Measurements from ENCODE around the gene PDE3B.
"Not testable (repeated sequence)": the region's sequence is repeated elsewhere in the genome, so short reads cannot be mapped to it uniquely, and the experiment has no call there.

The PDE3B gene

GRCh38 chr11:14751975-14752407 is 108.4 kb downstream of the PDE3B start:
- no peak for DNase-seq (ENCODE audit: low read depth in 1 of 2, low spot score in 1 of 2)
- no peaks in the 10 kb centered on the region for H3K27me3 ChIP-seq (ENCODE audit: insufficient read depth, poor library complexity, severe bottlenecking)
- H3K4me3 ChIP-seq (replicated peaks; ENCODE audit: insufficient read depth, low read length): no peak overlapping the region
- H3K27ac ChIP-seq (replicated peaks): no peak overlapping the region
- TF ChIP-seq CTCF (IDR thresholded peaks at IDR 0.05; ENCODE audit: insufficient read depth, low read length): no peak
- TF ChIP-seq SPI1 (IDR thresholded peaks at IDR 0.05; ENCODE audit: borderline replicate concordance, low read depth): no peak

DNA sequence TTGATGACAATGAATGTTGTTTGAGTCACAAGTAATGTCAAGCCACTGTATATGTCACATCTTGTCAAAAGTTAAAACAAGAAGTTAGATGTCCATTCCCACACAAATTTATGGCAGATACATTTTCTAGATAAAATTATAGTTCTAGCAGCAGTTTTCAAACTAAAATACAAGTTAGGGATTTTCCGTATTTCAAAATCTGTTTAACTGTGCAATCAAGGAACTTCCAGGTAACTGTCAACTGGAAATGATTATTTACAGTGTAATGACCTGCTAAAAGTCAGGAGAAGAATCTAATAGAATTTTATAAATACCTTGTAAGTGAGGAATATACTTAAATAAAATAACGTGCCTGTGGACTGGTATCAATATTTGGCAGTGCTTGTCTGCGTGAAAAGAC is 111.5 kb downstream of the PDE3B start:
- Histone ChIP-seq H3K27me3 (ENCODE audit: insufficient read depth, poor library complexity, severe bottlenecking) (no peaks in the 10 kb centered on the region), H3K27ac (replicated peaks) (no peak overlapping the region), H3K4me3 (replicated peaks; ENCODE audit: insufficient read depth, low read length) (no peak overlapping the region)
- TF ChIP-seq CTCF (IDR thresholded peaks at IDR 0.05; ENCODE audit: insufficient read depth, low read length): no peak
- no peak for TF ChIP-seq GABPA (IDR thresholded peaks at IDR 0.05; ENCODE audit: low read depth)
- TF ChIP-seq SPI1 (IDR thresholded peaks at IDR 0.05; ENCODE audit: borderline replicate concordance, low read depth): no peak
- TF ChIP-seq POLR2AphosphoS5 (IDR thresholded peaks at IDR 0.05; ENCODE audit: low read depth): no peak
- TF ChIP-seq, protein P1, sequence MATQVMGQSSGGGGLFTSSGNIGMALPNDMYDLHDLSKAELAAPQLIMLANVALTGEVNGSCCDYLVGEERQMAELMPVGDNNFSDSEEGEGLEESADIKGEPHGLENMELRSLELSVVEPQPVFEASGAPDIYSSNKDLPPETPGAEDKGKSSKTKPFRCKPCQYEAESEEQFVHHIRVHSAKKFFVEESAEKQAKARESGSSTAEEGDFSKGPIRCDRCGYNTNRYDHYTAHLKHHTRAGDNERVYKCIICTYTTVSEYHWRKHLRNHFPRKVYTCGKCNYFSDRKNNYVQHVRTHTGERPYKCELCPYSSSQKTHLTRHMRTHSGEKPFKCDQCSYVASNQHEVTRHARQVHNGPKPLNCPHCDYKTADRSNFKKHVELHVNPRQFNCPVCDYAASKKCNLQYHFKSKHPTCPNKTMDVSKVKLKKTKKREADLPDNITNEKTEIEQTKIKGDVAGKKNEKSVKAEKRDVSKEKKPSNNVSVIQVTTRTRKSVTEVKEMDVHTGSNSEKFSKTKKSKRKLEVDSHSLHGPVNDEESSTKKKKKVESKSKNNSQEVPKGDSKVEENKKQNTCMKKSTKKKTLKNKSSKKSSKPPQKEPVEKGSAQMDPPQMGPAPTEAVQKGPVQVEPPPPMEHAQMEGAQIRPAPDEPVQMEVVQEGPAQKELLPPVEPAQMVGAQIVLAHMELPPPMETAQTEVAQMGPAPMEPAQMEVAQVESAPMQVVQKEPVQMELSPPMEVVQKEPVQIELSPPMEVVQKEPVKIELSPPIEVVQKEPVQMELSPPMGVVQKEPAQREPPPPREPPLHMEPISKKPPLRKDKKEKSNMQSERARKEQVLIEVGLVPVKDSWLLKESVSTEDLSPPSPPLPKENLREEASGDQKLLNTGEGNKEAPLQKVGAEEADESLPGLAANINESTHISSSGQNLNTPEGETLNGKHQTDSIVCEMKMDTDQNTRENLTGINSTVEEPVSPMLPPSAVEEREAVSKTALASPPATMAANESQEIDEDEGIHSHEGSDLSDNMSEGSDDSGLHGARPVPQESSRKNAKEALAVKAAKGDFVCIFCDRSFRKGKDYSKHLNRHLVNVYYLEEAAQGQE (IDR thresholded peaks at IDR 0.05; ENCODE audit: insufficient replicate concordance, low read depth): no peak
- no peak for DNase-seq (ENCODE audit: low read depth in 1 of 2, low spot score in 1 of 2)

- Histone ChIP-seq H3K4me3 (replicated peaks; ENCODE audit: insufficient read depth, low read length) (no peak overlapping the region), H3K27ac (replicated peaks) (no peak overlapping the region)
Observed at GRCh38 chr11:14756349-14756748, 112.7 kb downstream of the PDE3B start.

GRCh38 chr11:14759300-14760012 is 115.9 kb downstream of the PDE3B start:
- not testable (repeated sequence) for H3K27ac ChIP-seq (replicated peaks); H3K4me3 ChIP-seq (replicated peaks; ENCODE audit: insufficient read depth, low read length); H3K27me3 ChIP-seq (ENCODE audit: insufficient read depth, poor library complexity, severe bottlenecking); DNase-seq (ENCODE audit: low read depth in 1 of 2, low spot score in 1 of 2)

More at GRCh38 chr11:14756349-14756748, 112.7 kb downstream of the PDE3B start:
- no peak for TF ChIP-seq GABPA (IDR thresholded peaks at IDR 0.05; ENCODE audit: low read depth)
- TF ChIP-seq, protein P1 (IDR thresholded peaks at IDR 0.05; ENCODE audit: insufficient replicate concordance, low read depth): no peak
- TF ChIP-seq CTCF (IDR thresholded peaks at IDR 0.05; ENCODE audit: insufficient read depth, low read length): no peak
- no peak for TF ChIP-seq SPI1 (IDR thresholded peaks at IDR 0.05; ENCODE audit: borderline replicate concordance, low read depth)
- TF ChIP-seq POLR2AphosphoS5 (IDR thresholded peaks at IDR 0.05; ENCODE audit: low read depth): no peak
- DNase-seq (ENCODE audit: low read depth in 1 of 2, low spot score in 1 of 2): no peak
- no peaks in the 10 kb centered on the region for H3K27me3 ChIP-seq (ENCODE audit: insufficient read depth, poor library complexity, severe bottlenecking)

Data from HL-60 (cell line).